Esophagus (tissue), 2 donors: ENCODE results near the gene UBA52. TPM values are rescaled to one million over a fixed set of nuclear protein-coding genes. Genes with fewer than 3 reads are reported as not detected.

ENCODE experiments used
- H3K27ac ChIP-seq, 2 donors: one replicate each; pipeline ENCODE4 v1.5.1; 2013; ENCODE audit warnings: low read depth in 2 of 2, mild to moderate bottlenecking in 2 of 2, inconsistent platforms in 1 of 2, low read length in 1 of 2, moderate library complexity in 1 of 2
- H3K27me3 ChIP-seq, 2 donors: one replicate each; pipeline ENCODE4 v1.6.1; 2013; ENCODE audit warnings: low read length in 2 of 2, control low read depth in 1 of 2, mild to moderate bottlenecking in 1 of 2; ENCODE audit not compliant: insufficient read depth in 2 of 2, control insufficient read depth in 1 of 2
- H3K36me3 ChIP-seq, 2 donors: one replicate each; pipeline ENCODE4 v1.6.1; 2013; ENCODE audit warnings: low read length in 1 of 2; ENCODE audit not compliant: control insufficient read depth in 2 of 2, insufficient read depth in 2 of 2
- H3K4me1 ChIP-seq, 2 donors: one replicate each; pipeline ENCODE4 v1.6.1; 2013; ENCODE audit warnings: low read length in 1 of 2; ENCODE audit not compliant: control insufficient read depth in 2 of 2, insufficient read depth in 2 of 2
- H3K4me3 ChIP-seq, 2 donors: one replicate each; pipeline ENCODE4 v1.5.1; 2013; ENCODE audit warnings: low read length in 2 of 2, mild to moderate bottlenecking in 2 of 2, low read depth in 1 of 2, moderate library complexity in 1 of 2
- H3K9me3 ChIP-seq, 2 donors: one replicate each; pipeline ENCODE4 v1.6.1; 2013; ENCODE audit warnings: mild to moderate bottlenecking in 2 of 2, low read depth in 1 of 2, low read length in 1 of 2, moderate library complexity in 1 of 2; ENCODE audit not compliant: control insufficient read depth in 2 of 2, insufficient read depth in 1 of 2
- WGBS, 2 donors: extraction: QIAGEN DNeasy Blood & Tissue Kit; methylation state at CpG; one replicate each; pipeline ENCODE4 v1.1.7; 2013; 5-methylcytosine and 5-hydroxymethylcytosine counted together
- polyA plus RNA-seq, 2 donors: library from polyadenylated mRNA; stranded (reverse); fragments of 200-250 nt; gene quantifications; one replicate each; pipeline ENCODE4 v1.2.3, GENCODE V29; 2013
- donor health status: healthy with polysubstance abuse.
- donor health status: Bipolar disorder and iron deficiency.

UBA52 gene
- polyA plus RNA-seq, 2 donors = 709 to 1,325 TPM

- peaks cover 4 to 23% of the 10 kb centered on the region in 2 donors for H3K27me3 ChIP-seq
- H3K27ac ChIP-seq = no peak overlapping the region
- peaks cover 6 to 7% of the 10 kb centered on the region in 2 donors for H3K4me1 ChIP-seq
- no peaks in the 10 kb centered on the region for H3K36me3 ChIP-seq
- WGBS, 2 donors = 3 to 6% methylated on average over 42 to 65 of the region's 65 CpGs
- peak overlapping the region in 1 of 2 donors; percentile 33 for H3K4me3 ChIP-seq
- H3K9me3 ChIP-seq = no peaks in the 10 kb centered on the region
These were observed 34.1 kb downstream of the UBA52 start for GRCh38 chr19:18605546-18606280.

- WGBS, 2 donors = 1% methylated on average over 40 to 115 of the region's 116 CpGs
- Histone ChIP-seq H3K9me3 (no peaks in the 10 kb centered on the region), H3K27me3 (peaks cover 4 to 32% of the 10 kb centered on the region in 2 donors), H3K4me1 (peaks cover 7 to 10% of the 10 kb centered on the region in 2 donors), H3K27ac (no peak within 1 kb of the TSS), H3K4me3 (peak within 1 kb of the TSS; percentile 30 to 33), H3K36me3 (no peaks in the 10 kb centered on the region)
These were observed 34.9 kb downstream of the UBA52 start, which contains the start of gene CRLF1 for GRCh38 chr19:18606281-18607225. TSS of gene CRLF1 (minus strand) at chr19:18606799. CDS start at chr19:18606656, 143 bp downstream.

- no peak overlapping the region for H3K27ac ChIP-seq
- no peaks in the 10 kb centered on the region for H3K36me3 ChIP-seq
- no peaks in the 10 kb centered on the region for H3K9me3 ChIP-seq
- 2% methylated on average over 67 to 68 of the region's 68 CpGs for WGBS, 2 donors
- H3K4me1 ChIP-seq = peaks cover 12 to 15% of the 10 kb centered on the region in 2 donors
- H3K27me3 ChIP-seq = peaks cover 4 to 36% of the 10 kb centered on the region in 2 donors
- H3K4me3 ChIP-seq = peak overlapping the region in 1 of 2 donors; percentile 3
These were observed 35.8 kb downstream of the UBA52 start for GRCh38 chr19:18607226-18608101.

- Histone ChIP-seq H3K9me3 (no peaks in the 10 kb centered on the region), H3K27me3 (peaks cover 4 to 41% of the 10 kb centered on the region in 2 donors), H3K4me1 (peaks cover 17 to 20% of the 10 kb centered on the region in 2 donors), H3K36me3 (no peaks in the 10 kb centered on the region), H3K4me3 (no peak overlapping the region), H3K27ac (no peak overlapping the region)
- 45 to 60% methylated on average over 5 of the region's 5 CpGs for WGBS, 2 donors
These were observed 36.6 kb downstream of the UBA52 start for GRCh38 chr19:18608102-18608804.

GRCh38 chr19:18608805-18609716 is 37.4 kb downstream of the UBA52 start:
- peaks cover 17 to 20% of the 10 kb centered on the region in 2 donors for H3K4me1 ChIP-seq

GRCh38 chr19:18609717-18610051 is 38.0 kb downstream of the UBA52 start:
- 36 to 47% methylated on average over 2 of the region's 2 CpGs for WGBS, 2 donors
- Histone ChIP-seq H3K27ac (no peak overlapping the region), H3K4me3 (no peak overlapping the region), H3K4me1 (peaks cover 17 to 20% of the 10 kb centered on the region in 2 donors), H3K9me3 (peaks cover 2% of the 10 kb centered on the region in 2 donors), H3K27me3 (peaks cover 4 to 43% of the 10 kb centered on the region in 2 donors), H3K36me3 (no peaks in the 10 kb centered on the region)

More at GRCh38 chr19:18608805-18609716, 37.4 kb downstream of the UBA52 start:
- Histone ChIP-seq H3K27ac (no peak overlapping the region), H3K9me3 (peaks cover 2% of the 10 kb centered on the region in 2 donors), H3K27me3 (peaks cover 4 to 41% of the 10 kb centered on the region in 2 donors), H3K4me3 (no peak overlapping the region), H3K36me3 (no peaks in the 10 kb centered on the region)
- 72 to 73% methylated on average over 9 of the region's 9 CpGs for WGBS, 2 donors

- H3K4me1 ChIP-seq = peaks cover 17 to 20% of the 10 kb centered on the region in 2 donors
- H3K27me3 ChIP-seq = peaks cover 4 to 44% of the 10 kb centered on the region in 2 donors
- peaks cover 2% of the 10 kb centered on the region in 2 donors for H3K9me3 ChIP-seq
- no peak overlapping the region for H3K27ac ChIP-seq
- 47 to 50% methylated on average over 3 of the region's 3 CpGs for WGBS, 2 donors
- H3K36me3 ChIP-seq = no peaks in the 10 kb centered on the region
- H3K4me3 ChIP-seq = no peak overlapping the region
These were observed 38.5 kb downstream of the UBA52 start for GRCh38 chr19:18610245-18610555.
